Neural crest cell (in vitro differentiated cells): ENCODE measurements around the gene MICU1. TPM values are rescaled to one million over a fixed set of nuclear protein-coding genes. Genes with fewer than 3 reads are reported as not detected.

ENCODE experiments used
- DNase-seq: peaks from one replicate; pipeline ENCODE4 v3.0.0; 2021; ENCODE audit warnings: low read depth, mixed read lengths, low spot score
- H3K27ac Mint-ChIP-seq: one replicate; pipeline ENCODE4 v1.8.0; 2021; ENCODE audit warnings: mild to moderate bottlenecking, mixed read lengths; ENCODE audit not compliant: unreplicated experiment
- H3K27me3 Mint-ChIP-seq: 2 replicates; pipeline ENCODE4 v1.8.0; 2021; ENCODE audit warnings: low read depth, mild to moderate bottlenecking, mixed read lengths
- H3K36me3 Mint-ChIP-seq: 2 replicates; pipeline ENCODE4 v1.8.0; 2021; ENCODE audit warnings: low read depth, mild to moderate bottlenecking, mixed read lengths
- H3K4me1 Mint-ChIP-seq: 2 replicates; pipeline ENCODE4 v1.8.0; 2021; ENCODE audit warnings: mixed read lengths
- H3K4me3 Mint-ChIP-seq: one replicate; pipeline ENCODE4 v1.8.0; 2021; ENCODE audit warnings: mild to moderate bottlenecking, mixed read lengths
- H3K9me3 Mint-ChIP-seq: 2 replicates; pipeline ENCODE4 v1.8.0; 2021; ENCODE audit warnings: mixed read lengths
- total RNA-seq: library from RNA; stranded (reverse); gene quantifications from 2 replicates; pipeline ENCODE4 v1.2.1, GENCODE V29; 2021
- TF ChIP-seq, protein P1 (sequence below): fragments of 200-600 bp; sonication (generic); conservative IDR thresholded peaks from 2 replicates; pipeline ENCODE4 v1.5.0; 2021; ENCODE audit warnings: antibody characterized with exemption, mild to moderate bottlenecking

The MICU1 gene
- total RNA-seq, 1 donor from 2014 or later = 34.1 TPM

DNA sequence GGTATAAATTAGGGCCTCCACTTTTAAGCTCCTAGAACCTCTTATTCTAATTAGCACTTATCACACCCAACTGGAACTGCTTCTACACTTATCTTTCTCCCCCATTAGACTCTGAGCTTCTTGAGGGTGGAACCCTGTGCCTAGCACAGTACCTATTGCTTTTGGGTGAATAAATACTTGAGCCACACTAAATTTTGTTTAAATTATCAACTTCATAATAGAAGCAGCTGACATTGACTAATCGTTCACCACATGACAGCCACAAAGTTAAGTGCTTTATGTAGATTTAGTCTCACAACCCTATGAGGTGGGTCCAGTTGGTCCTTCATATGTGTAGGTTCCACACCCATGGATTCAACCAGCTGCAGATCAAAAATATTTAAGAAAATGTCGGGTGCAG is 235.1 kb downstream of the MICU1 start:
- peaks cover 18% of the 10 kb centered on the region for H3K4me1 Mint-ChIP-seq

DNA sequence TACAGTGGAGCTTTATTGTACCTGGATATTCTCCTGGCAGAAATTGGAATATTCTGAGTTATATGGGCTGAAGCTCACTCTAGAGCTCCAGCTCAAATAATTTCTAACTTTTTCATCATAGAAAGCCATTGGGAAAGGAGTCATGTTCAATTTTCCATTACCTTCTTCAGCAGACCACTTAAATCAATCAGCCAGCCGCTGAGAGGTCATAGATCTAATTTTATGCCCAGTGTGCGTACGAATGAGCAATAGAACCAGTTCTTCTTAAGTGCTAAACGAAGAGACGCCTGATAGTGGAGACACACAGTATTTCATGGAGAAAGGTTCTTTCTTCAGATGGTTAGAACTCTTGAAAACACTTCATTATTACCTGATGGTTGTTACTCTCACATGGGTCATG is 236.2 kb downstream of the MICU1 start:
- Mint-ChIP-seq H3K27ac (no peak overlapping the region), H3K27me3 (no peaks in the 10 kb centered on the region), H3K9me3 (no peaks in the 10 kb centered on the region), H3K4me1 (peaks cover 18% of the 10 kb centered on the region), H3K4me3 (no peak overlapping the region), H3K36me3 (peaks cover 8% of the 10 kb centered on the region)
- TF ChIP-seq, protein P1, sequence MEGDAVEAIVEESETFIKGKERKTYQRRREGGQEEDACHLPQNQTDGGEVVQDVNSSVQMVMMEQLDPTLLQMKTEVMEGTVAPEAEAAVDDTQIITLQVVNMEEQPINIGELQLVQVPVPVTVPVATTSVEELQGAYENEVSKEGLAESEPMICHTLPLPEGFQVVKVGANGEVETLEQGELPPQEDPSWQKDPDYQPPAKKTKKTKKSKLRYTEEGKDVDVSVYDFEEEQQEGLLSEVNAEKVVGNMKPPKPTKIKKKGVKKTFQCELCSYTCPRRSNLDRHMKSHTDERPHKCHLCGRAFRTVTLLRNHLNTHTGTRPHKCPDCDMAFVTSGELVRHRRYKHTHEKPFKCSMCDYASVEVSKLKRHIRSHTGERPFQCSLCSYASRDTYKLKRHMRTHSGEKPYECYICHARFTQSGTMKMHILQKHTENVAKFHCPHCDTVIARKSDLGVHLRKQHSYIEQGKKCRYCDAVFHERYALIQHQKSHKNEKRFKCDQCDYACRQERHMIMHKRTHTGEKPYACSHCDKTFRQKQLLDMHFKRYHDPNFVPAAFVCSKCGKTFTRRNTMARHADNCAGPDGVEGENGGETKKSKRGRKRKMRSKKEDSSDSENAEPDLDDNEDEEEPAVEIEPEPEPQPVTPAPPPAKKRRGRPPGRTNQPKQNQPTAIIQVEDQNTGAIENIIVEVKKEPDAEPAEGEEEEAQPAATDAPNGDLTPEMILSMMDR = no peak
- DNase-seq = no peak

More for the DNA sequence above, 235.1 kb downstream of the MICU1 start:
- H3K27me3 Mint-ChIP-seq = no peaks in the 10 kb centered on the region
- DNase-seq = no peak
- H3K4me3 Mint-ChIP-seq = no peak overlapping the region
- H3K36me3 Mint-ChIP-seq = peaks cover 11% of the 10 kb centered on the region
- TF ChIP-seq, protein P1 = no peak
- H3K9me3 Mint-ChIP-seq = no peaks in the 10 kb centered on the region
- no peak overlapping the region for H3K27ac Mint-ChIP-seq

DNA sequence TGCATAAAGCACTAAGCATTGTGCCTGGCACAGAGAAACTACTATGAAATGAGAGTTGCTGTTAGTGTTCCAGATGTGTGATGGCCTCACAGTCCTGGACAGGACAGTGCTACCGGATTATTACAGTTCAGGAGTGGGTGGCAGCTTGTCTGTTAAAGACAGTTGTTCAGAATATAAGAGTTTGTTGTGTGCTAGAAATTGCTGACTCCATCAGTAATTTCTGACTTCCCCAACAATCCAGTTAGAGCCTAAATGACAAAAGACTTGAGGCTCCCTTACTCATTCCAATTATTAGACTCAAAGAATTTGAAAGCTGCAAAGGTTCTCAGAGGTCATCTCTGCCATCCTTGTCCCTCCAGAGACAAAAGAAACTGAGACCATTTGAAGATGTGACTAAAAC is 236.9 kb downstream of the MICU1 start:
- Mint-ChIP-seq H3K4me3 (no peak overlapping the region), H3K36me3 (peaks cover 8% of the 10 kb centered on the region), H3K27me3 (no peaks in the 10 kb centered on the region), H3K27ac (no peak overlapping the region), H3K9me3 (no peaks in the 10 kb centered on the region), H3K4me1 (peaks cover 18% of the 10 kb centered on the region)
- DNase-seq = no peak
- TF ChIP-seq, protein P1 = no peak

DNA sequence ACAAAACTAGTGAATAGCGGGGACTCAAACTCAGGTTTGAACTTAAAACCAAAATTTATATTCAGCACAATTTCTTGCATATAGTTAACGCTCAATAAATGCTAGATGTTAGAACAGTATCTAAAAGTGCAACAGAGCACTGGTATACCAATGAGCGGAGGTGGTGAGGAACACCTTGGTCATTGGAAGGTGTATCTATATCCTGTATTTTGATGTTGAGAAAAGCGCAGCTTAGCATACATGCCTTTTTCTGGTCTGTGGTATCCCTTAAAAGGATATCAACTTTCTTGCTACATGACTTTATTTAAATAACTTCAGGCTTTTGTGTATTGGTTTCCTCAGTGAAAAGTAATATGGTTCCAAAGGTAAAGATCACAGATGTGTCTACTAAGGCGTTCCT is 237.8 kb downstream of the MICU1 start:
- TF ChIP-seq, protein P1 = no peak
- no peaks in the 10 kb centered on the region for H3K9me3 Mint-ChIP-seq
- DNase-seq = no peak
- peaks cover 4% of the 10 kb centered on the region for H3K36me3 Mint-ChIP-seq
- H3K27ac Mint-ChIP-seq = no peak overlapping the region
- H3K4me3 Mint-ChIP-seq = no peak overlapping the region
- H3K4me1 Mint-ChIP-seq = peaks cover 18% of the 10 kb centered on the region
- no peaks in the 10 kb centered on the region for H3K27me3 Mint-ChIP-seq

DNA sequence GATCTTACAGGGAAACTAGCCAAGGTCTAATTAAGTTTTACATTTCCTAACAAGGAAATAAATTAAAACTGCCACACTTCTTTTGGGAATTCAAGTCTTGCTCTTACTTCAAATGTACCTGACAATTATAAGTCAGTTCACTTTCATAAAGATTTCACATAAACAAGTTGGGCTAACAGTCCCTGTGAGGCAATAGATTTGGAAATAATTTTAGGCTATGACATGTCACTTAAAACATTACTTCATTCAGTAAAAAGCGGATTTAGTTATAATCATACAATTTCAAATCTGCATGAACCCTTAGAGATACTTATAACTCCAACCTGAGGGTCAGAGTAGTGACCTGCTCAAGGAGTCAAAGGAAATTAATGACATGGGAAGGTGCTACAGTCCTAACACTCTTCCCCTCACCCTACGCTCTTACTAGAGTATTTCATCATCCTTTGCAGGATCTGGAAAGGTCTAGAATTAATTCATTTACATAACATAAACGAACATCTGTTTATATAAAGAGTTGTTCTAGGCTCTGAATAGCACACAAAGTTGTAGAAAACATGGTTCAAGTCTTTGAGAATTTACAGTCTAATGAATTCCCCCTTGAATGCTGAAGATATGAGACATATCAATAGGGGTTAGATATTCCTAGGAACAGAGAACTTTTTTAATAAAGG is 238.8 kb downstream of the MICU1 start:
- TF ChIP-seq, protein P1 = no peak
- no peak overlapping the region for H3K27ac Mint-ChIP-seq
- no peaks in the 10 kb centered on the region for H3K36me3 Mint-ChIP-seq
- no peak overlapping the region for H3K4me3 Mint-ChIP-seq
- peaks cover 14% of the 10 kb centered on the region for H3K4me1 Mint-ChIP-seq
- no peaks in the 10 kb centered on the region for H3K27me3 Mint-ChIP-seq
- H3K9me3 Mint-ChIP-seq = no peaks in the 10 kb centered on the region
- no peak for DNase-seq
